ENCODE measurements around the gene IPPK.

DNA sequence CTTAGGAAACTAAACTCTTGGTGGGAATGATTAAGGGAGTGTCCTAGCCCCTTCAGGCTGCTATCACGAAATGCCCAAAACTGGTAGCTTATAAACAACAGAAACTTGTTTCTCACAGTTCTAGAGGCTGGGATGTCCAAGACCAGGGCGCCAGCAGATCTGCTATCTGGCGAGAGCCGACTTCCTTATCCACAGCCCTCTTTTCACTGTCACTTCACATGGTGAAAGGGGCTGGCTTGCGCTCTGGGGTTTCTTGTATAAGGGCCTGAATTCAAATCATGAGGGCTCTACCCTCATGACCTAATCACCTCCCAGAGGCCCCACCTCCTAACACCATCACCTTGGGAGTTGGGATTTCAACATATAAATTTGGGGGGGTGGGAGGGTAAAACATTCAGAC, 49.1 kb downstream of the IPPK start:
- TF ChIP-seq, protein P1, sequence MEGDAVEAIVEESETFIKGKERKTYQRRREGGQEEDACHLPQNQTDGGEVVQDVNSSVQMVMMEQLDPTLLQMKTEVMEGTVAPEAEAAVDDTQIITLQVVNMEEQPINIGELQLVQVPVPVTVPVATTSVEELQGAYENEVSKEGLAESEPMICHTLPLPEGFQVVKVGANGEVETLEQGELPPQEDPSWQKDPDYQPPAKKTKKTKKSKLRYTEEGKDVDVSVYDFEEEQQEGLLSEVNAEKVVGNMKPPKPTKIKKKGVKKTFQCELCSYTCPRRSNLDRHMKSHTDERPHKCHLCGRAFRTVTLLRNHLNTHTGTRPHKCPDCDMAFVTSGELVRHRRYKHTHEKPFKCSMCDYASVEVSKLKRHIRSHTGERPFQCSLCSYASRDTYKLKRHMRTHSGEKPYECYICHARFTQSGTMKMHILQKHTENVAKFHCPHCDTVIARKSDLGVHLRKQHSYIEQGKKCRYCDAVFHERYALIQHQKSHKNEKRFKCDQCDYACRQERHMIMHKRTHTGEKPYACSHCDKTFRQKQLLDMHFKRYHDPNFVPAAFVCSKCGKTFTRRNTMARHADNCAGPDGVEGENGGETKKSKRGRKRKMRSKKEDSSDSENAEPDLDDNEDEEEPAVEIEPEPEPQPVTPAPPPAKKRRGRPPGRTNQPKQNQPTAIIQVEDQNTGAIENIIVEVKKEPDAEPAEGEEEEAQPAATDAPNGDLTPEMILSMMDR (conservative IDR thresholded peaks at IDR 0.05 in 1 of 2, IDR thresholded peaks at IDR 0.05 in 1 of 2; ENCODE audit: extremely low read depth in 1 of 2, insufficient read depth in 1 of 2, low read depth in 1 of 2, low read length in 2 of 2) = no peak
- no peak for TF ChIP-seq EZH2 (IDR thresholded peaks at IDR 0.05; ENCODE audit: borderline replicate concordance, low read length)
